GM19238 (cell line): Measurements from ENCODE around the gene SLC2A1.

Experiments
- DNase-seq: peaks from one replicate; pipeline ENCODE4 v3.0.0; 2011; ENCODE audit warnings: low spot score; ENCODE audit not compliant: insufficient read length

Gene SLC2A1

DNA sequence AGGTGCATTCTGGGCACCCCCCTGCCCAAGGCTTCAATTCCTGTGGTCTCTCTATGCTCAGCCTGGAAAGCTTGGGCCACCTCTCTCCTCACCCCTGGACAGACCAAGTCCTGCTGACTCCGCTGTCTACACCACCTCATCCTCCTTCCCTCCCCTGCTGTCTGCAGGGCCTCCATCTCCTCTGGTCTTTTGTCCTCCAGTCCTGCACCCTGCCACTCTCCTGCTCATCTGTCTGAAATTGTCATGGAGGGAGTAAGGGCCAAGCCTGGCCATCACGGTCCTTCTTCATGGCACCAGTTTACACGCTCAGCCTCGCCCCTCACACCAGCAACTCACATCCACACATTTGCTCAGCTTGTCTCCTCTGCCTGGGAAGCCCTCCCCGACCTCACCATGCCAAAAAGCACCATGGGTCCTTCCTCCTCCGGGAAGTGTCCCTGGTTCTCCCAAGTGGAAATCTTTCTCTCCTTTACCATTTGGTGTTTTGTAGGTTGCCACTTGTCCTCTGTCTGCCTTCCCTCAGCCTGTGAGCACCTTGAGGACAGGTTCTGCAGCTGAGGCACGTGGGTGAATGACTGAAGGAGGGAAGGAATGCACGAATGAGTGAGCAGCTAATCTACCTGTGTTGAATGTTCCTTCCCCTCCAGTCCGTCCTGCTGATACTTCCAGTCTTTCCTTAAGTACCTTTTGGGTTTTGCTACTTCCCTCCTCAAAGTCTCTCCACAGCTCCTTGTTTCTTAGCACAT is 2.1 kb upstream of the SLC2A1 start:
- no peak for DNase-seq

DNA sequence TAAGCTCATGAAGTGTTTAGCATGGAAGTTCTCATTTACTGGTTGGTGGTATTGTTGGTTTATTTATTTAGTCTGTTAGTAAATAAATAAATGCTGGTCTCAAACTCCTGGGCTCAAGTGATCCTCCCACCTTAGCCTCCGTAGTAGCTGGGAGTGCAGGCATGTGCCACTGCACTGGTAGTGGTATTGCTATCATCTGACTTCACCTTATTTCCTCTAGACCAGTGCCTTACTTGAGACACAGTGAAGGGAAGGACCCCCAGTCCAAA is 1.4 kb upstream of the SLC2A1 start:
- DNase-seq, result no peak

DNA sequence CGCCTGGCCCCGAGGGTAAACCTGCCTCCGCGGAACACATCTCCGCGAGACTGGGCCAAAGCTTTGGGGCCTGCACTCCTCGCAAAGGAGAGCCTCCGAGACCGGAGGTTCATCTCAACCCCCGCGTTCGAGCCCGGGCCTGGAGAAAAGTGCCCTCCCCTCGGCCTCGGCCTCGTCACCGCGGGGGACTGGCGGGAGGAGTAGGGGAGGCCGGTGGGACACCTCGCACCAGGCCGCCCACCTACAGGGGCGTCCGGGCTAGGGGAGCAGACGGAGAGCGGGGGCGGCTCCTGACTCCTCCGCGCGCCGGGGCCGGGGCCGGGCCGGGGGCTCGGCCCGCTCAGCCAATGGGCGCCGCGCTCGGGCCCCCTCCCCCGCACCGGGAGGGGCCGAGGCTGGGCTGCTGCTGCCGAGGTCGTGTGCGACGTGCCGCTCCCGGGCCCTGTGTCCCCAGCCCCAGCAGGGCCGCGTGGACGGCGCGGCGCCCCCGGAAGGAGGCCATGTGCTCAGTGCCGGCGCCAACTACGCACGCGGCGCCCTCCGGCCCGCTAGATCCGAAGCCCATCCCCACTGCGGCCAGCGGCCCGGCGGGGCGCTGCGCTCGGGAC is 684 bp downstream of the SLC2A1 start:
- DNase-seq, result peak; percentile 81

DNA sequence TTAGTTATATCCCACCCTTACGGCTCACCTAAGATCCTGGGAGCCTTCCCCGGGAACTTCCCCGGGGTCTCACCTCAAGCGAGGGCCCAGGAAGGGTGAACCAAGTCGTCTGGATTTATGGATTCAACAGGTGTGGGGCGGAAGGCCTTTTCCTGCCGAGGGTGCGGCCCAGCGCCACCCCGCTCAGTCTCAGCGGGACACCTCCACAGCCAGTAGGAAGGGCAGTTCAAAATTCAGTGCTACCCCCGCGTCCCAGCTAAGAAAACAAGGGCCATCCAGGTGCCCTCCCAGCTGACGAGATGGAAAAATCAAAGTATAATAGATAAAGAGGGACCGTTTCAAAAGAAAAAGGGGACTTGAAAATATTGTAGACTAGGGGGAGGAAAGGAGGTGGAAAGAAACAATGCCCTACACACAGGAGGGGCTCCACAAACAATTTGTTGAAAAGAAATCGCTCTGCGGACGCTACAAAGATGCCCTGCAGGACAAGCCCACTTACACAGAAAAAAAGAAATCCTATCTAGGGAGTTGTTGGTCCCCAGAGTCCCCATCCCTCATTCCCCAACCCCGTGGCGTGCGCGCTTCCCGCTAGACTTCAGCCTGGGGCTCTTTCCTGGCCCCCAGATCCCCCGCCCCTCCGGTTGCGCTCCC is 1.3 kb downstream of the SLC2A1 start:
- no peak for DNase-seq

DNA sequence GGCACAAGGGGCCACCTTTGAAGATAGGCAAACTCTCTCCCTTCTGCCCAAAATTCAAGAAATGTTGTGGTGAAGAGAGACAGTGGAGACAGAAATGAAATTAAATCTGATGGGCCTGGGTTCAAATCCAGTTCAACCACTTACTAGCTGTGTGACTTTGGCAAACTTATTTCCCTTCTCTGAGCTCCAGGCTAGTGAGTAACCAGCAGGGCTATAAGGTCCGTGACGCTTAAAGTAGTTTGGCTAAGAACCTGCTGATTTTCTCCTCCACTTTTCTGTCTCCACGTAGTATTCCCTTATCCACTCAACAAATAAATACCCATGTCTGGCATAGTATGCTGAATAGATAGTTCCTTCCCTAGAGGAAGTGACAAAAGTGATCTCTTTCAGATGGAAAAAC is 1.9 kb downstream of the SLC2A1 start:
- DNase-seq, result no peak

DNA sequence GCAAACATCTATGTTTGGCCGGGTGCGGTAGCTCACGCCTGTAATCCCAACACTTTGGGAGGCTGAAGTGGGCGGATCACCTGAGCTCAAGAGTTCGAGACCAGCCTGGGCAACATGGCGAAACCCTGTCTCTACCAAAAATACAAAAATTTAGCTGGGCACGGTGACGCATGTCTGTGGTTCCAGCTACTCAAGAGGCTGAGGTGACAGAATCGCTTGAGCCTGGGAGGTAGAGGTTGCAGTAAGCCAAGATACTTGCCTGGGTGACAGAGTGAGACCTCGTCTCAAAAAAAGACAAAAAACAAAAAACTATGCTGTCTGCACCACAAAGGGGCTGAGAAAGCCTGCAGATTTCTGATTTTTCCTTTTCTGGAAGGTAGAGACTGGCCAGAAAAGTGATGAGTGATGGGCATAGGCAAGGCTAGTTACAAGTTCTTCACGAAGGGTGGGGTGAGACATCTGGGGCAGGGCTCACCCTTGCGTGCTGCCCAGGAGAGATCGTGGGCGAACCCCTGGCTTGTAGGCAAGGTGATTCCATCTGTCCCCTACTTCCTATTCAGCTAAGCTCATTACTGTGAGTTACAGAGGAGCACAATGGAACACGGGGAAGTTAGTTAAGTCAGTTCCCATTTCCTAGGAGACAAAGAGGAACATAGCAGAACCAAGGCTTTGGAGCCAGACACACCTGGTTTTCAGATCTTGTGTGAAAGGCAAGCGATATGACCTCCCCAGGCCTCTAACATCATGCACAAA is 3.2 kb downstream of the SLC2A1 start:
- no peak for DNase-seq

DNA sequence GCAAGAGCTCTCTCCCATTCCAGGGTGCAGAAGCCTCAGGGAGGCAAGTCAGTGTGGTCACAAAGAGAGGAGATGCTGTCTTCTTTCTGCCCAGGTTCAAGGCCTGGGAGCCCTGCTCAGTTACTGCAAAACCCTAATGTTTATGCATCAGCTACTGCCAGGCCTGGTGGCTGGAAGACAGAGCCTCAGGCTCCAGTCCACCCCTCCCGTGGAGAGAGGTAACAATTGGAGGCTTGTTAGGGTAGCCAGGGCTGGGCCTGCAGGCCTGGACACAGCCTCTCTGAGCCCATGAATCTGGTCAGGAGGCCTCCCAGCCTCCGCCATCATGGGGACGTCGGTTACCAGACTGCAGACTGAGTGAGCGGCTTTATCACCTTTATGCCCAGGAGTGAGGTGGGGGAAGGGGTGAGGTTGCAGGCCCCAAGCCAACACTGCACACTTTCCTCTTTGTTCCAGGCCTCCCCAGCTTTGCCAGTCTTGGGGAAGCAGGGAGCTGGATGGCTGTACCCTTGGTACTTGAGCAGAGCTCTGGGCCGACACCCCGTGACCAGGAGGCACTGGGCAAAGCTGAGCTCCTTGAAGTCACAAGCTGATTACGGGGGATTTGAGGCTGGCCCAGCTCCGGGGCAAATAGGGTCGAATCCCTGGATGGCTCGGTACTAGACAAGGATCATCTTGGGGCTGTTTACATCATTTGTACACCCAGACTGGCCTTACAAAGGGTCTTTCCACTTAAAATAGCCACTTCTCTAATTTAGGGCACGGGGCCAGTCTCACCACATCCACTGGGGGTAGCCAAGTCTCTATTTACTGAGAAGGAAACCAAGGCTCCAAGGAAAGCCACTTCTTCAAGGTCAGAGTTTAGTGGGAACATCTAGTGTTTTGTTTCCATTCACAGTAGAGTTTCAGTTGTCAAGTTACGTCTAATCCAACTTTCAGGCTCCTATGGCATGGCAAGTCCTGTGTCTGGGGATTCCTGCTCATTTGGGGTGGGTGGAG is 5.2 kb downstream of the SLC2A1 start:
- no peak for DNase-seq

DNA sequence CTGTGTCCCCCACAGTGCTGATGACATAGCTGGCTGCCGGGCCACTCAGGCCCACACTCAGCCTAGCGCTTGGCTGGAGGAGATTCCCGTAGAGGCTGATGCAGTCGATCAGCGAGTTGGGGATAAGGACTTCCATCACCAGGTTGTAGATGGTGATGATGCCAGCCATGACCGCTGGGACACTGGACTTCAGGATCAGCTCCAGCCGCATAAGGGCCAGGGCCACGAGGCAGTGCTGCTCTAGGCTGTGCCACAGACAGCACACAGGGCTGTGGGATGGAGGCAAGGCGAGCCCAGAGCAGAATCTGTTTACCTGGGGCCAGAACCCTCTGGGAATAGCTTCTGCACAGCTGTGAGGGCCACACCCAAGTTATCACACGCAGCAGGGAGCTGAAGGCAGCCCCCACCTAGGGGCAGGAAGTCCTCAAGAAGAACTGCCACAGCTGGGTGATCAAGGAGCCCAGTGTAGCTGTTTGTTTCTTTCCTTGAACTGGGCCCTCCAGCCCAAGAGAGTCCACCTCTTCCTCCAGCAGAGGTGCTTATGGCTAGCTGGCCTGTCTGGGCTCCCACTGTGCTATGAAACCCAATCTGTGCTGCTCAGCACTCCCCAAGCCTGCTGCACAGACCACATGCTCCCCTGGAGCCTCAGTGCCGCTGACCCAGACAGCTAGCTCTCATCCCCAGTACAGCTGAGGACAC is 6.2 kb downstream of the SLC2A1 start:
- peak; percentile 73 for DNase-seq

DNA sequence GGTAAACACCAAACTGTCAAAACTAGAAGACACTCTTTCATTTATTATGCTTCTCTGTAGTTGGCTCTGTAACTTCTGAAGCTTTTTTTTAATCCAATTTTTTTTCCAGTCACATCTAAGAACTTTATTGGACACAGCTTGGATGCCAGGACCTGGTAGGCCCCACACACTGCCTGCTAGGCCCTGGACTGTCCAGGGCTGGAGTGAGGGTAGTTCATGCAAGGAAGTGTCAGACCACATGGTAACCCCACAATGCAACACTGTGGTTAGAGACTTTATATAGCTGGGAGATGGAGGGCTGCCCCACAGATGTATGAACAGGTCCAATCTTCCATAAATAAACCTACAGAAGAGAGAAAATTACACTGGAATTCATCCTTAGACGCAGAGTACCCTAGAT is 7.1 kb downstream of the SLC2A1 start:
- DNase-seq, result no peak

DNA sequence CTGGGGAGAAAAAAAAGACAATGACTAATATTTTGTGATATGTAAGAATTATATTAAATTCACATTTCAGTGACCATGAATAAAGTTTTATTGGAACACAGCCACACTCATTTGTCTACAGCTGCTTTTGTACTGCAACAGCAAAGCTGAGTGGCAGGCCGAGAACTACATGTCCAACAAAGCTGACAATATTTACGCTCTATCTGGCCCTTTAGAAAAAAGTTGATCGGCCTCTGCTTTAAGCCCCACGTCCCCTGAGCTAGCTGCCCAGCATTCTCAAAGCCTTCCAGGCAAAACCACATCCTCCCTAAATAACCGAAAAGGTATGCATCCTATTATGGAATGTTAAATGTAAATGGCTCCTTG is 8.6 kb downstream of the SLC2A1 start:
- DNase-seq, result no peak

DNA sequence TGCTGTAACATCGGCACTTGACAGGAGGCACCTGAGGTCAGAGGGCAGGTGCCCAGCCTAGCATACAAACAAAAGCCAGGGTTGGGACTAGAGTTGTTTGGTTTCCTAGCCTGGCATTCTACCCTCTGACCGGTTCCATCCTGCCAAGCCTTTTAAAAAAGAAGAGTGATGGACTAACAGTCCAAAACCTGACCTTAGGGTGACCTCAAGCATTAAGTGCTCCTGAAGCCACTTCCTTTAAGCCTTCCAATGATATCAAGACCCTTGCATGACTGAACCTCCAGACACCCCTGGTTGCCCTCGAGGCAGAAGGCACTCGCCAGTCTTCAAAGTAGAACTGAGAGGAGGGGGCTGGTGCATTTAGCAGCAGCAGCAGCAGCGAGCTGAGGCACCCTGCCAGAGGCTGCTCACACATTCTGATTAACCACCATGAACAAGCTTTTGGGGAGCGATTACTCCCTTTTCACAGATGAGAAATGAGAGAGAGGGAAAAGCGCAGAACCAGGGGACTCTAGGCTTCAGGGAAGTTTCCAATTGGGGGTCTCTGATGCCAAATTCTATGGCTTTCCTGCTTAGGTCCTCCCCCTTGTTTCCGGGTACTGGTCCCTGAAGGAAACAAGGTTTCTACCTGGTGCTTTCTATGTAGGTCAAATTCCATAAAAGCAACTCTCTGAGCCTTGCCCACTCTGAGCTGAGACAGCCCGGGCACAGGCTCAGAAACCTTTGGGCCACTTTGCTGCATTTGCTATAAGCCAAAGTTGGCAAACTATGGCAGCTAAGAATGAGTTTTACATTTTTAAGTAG is 9.2 kb downstream of the SLC2A1 start:
- no peak for DNase-seq

DNA sequence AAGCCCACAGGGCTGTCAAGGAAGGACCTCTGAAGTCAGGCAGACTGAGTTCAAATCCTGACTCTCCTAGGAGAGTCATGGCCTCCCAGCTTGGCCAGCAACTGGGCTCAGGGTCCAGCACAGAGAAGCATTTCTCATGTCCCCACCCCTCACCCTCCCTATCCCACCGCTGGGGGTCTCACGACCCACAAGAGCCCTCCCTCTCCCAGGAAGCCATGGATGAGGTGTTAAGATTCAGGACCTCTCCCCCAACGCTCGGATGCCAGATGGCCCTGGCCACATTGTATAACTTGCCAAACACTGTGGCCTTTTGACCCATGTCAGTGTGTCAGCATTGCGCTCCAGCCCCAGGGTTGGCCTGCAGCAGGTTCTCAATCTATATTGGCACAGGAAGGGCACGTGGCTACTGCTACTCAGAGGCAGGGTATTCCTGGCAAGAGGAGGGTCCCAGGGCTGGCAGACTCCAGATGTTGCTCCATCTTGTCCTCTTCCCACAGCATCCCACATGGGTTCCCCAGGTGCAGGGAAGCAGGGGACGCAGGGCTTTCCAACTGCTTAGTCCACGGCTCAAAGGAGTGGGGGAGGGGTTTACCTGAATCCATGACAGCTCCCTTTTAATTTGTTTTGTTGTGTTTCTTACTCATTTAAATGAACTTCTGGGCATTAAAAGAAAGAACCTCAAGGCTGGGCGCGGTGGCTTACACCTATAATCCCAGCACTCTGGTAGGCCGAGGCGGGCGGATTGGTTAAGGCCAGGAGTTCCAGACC is 10.5 kb downstream of the SLC2A1 start:
- no peak for DNase-seq

DNA sequence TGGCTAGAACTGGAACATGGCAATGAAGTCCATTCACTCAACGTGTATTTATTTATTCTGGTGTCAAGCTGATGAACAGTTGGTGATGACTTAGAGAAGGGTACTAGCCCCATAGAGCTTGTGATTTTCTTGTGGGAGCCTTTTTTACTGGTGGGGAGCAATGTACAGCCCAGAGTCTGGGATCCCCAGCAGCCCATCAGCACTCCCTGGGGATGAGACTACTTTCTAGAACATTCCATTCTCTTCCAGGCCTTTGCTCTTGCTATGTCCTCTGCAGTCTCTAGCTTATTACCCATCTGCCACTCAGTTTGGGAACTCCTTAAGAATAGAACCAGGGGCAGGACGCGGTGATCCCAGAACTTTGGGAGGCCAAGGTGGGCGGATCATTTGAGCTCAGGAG is 11.6 kb downstream of the SLC2A1 start:
- DNase-seq, result no peak

DNA sequence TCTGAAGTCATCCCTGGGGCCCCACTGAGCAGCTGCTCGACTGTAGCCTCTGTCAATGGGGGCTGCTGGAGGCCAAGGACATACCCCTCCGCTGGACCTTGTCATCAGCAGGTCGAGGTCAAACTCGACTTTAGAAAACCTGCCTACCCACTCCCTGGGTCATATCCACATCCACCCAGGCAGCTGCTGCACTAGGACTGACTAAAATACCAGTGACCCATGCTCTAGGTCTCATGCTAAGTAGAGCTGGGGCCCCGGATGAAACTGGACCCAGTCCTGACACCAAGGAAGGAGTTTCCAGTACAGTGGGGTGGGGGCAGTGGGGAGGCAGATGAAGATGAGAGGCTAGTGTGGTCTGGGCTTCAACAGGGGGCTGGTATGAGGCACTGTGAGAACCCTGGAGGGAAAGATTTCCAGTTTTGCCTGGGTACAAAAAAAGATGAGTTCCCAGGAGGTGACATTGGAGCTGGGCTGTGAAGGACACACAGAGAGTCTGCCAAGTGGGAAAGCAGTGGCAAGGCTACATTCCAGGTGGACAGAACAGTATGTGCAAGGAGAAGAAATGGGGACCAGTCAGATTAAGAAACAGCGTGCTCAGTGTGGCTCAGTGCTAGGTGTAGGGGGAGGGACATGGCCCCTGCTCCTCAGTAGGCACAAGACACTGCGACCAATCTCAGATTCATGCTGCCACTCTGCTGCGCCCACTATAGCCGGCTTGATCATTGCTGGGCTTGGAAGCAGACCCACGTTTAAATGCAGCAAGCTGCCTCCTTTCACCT is 12.4 kb downstream of the SLC2A1 start:
- no peak for DNase-seq

DNA sequence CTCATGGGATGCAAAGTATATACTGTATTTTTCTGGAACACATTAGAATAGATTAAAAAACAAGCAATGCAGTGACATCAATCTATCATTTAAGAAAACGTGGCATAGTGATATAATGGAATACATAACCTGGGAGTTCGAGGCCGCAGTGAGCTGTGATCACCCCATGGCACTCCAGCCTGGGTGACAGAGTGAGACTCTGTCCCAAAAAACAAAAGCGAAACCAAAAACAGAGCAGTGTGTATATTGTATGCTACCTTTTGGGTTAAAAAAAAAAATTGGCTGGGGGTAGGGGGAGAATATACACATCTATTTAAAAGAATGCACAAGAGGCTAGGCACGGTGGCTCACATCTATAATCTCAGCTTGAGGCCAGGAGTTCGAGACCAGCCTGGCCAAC is 13.5 kb downstream of the SLC2A1 start:
- no peak for DNase-seq

DNA sequence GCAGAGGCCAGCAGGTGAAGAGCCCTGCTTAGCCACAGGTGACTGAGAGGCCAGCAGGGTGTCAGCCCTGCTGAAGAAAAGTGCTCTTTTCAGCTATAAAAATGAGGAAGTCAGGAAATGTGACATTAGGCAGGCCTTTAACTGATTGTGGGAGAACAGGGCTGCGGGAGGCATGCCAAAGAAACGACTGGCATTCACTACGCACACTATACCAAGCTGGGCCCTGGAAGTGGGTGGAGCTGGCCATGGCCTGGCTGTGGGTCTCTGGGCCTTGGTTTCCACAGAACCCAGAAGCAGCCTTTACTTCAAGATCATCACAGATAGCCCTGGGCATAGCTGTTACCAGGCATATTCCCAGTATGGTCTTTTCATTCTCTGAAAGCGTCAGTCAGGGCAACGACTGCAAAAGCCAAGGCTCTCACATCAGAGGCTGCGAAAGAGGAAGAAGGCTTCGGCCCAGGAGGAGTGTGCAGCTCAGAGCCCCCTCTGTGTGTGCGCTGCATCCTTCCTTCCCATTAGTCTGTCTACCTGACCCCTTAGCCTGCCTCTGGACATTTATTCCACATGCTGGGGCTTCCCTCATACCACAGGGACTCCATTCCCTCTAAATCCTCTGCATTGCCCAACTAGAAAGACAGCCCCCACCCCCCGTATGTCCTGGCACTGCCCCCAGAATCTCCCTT is 14.3 kb downstream of the SLC2A1 start:
- DNase-seq, result no peak

DNA sequence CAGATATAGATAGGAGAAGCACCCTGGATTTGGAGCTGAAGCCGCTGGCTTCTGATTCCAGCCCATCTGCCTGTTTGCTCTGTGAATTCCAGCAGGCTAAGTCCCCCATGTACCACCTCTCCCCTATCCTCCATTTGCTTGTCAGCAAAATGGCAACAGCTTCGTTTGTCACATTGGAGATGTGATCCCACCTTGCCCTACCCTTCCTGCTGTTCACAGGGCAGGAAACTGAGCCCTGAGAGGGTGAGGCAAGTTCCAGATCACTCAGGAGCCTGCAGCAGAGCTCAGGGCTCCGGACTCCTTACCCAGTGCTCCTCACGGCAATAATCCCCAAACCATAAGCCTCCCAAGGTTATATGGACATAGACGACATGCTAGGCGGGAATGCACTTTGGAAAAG is 14.9 kb downstream of the SLC2A1 start:
- no peak for DNase-seq

DNA sequence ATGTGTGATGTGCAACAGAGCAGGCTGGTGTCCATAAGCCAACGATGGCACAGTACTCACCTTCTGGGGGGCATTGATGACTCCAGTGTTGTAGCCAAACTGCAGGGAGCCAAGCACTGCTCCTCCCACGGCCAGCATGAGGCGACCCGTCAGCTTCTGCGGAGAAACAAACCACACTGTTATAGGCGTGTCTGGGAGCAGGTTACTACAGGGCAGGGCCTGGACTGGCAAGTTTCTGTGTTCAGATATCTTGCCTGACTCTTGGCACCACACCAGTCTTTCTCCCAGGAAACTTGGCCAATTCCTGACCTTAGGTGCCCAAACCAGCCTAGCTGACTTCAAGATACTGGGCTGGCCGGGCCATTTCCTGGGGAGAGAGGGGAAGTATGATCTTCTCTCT is 15.5 kb downstream of the SLC2A1 start:
- no peak for DNase-seq
